Measurements from ENCODE around the gene FIGNL1. TPM values are rescaled to one million over a fixed set of nuclear protein-coding genes. Genes with fewer than 3 reads are reported as not detected.

FIGNL1 gene
- total RNA-seq, 1 experiment from 2014 or later, result 28.0 TPM

- no peak overlapping the region for H3K27ac ChIP-seq (ENCODE audit: low read length)
- DNase-seq (ENCODE audit: low read depth, low spot score) (no peak), ATAC-seq (no peak)
- H3K4me1 ChIP-seq (ENCODE audit: control insufficient read depth, insufficient read depth, low read length), result no peaks in the 10 kb centered on the region
- peaks cover 33% of the 10 kb centered on the region for H3K27me3 ChIP-seq (ENCODE audit: control insufficient read depth, insufficient read depth, low read length)
- H3K4me3 ChIP-seq (ENCODE audit: low read depth in 2 of 2, low read length in 2 of 2), result no peak overlapping the region
- no peaks in the 10 kb centered on the region for H3K9me3 ChIP-seq (ENCODE audit: control insufficient read depth, insufficient read depth, low read depth, low read length)
- TF ChIP-seq, protein P1, sequence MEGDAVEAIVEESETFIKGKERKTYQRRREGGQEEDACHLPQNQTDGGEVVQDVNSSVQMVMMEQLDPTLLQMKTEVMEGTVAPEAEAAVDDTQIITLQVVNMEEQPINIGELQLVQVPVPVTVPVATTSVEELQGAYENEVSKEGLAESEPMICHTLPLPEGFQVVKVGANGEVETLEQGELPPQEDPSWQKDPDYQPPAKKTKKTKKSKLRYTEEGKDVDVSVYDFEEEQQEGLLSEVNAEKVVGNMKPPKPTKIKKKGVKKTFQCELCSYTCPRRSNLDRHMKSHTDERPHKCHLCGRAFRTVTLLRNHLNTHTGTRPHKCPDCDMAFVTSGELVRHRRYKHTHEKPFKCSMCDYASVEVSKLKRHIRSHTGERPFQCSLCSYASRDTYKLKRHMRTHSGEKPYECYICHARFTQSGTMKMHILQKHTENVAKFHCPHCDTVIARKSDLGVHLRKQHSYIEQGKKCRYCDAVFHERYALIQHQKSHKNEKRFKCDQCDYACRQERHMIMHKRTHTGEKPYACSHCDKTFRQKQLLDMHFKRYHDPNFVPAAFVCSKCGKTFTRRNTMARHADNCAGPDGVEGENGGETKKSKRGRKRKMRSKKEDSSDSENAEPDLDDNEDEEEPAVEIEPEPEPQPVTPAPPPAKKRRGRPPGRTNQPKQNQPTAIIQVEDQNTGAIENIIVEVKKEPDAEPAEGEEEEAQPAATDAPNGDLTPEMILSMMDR (IDR thresholded peaks at IDR 0.05), result no peak
- ChIA-PET POLR2A (no interaction called here), CTCF (no interaction called here)
- no peaks in the 10 kb centered on the region for H3K36me3 ChIP-seq (ENCODE audit: control insufficient read depth, insufficient read depth, low read length)
- in situ Hi-C loops (cut with HindIII; ENCODE audit: low pct_unique_long_range_greater_than_20kb, low sequenced_read_pairs), result no loop called here
- BruUV-seq (replicated peaks), result no TSS peak
- intact Hi-C loops (cut with micrococcal nuclease; ENCODE audit: unreplicated experiment), result no loop called here
Measured at GRCh38 chr7:50399635-50400034, 50.5 kb downstream of the FIGNL1 start.

DNA sequence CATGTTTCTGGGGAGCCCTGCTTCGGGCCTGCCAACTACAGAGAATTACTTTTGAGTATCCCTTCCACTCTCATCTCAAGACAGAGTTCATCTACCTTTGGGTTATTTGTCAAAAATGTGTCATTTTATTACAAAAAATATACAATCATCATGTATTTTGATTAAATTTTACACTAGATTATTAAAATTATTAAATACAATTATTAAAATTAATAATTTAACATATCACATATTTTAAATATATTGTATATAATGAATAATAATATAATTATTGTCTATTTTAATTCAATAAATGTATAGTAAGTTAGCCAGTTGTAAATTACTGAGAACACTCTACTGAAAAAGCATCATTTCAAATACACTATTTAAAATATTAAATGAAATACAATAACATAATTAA is 50.9 kb downstream of the FIGNL1 start:
- TF ChIP-seq TCF7L2 (IDR thresholded peaks at IDR 0.05; ENCODE audit: low read depth, low read length) (no peak), SIN3A (IDR thresholded peaks at IDR 0.05; ENCODE audit: borderline replicate concordance, insufficient read depth, low read depth, low read length) (no peak), REST (IDR thresholded peaks at IDR 0.05; ENCODE audit: insufficient read depth in 1 of 2, low read depth in 2 of 2, low read length in 1 of 2) (no peak), POLR2AphosphoS5 (IDR thresholded peaks at IDR 0.05; ENCODE audit: low read depth, low read length) (no peak)
- Histone ChIP-seq H3K4me3 (ENCODE audit: low read depth in 2 of 2, low read length in 2 of 2) (no peak overlapping the region), H3K9me3 (ENCODE audit: control insufficient read depth, insufficient read depth, low read depth, low read length) (no peaks in the 10 kb centered on the region), H3K4me1 (ENCODE audit: control insufficient read depth, insufficient read depth, low read length) (no peaks in the 10 kb centered on the region), H3K36me3 (ENCODE audit: control insufficient read depth, insufficient read depth, low read length) (no peaks in the 10 kb centered on the region), H3K27me3 (ENCODE audit: control insufficient read depth, insufficient read depth, low read length) (peaks cover 30% of the 10 kb centered on the region), H3K27ac (ENCODE audit: low read length) (no peak overlapping the region)
- ChIA-PET CTCF (no interaction called here), POLR2A (no interaction called here)
- in situ Hi-C loops (cut with HindIII; ENCODE audit: low pct_unique_long_range_greater_than_20kb, low sequenced_read_pairs), result no loop called here
- DNase-seq (ENCODE audit: low read depth, low spot score) (no peak), ATAC-seq (no peak)
- intact Hi-C loops (cut with micrococcal nuclease; ENCODE audit: unreplicated experiment), result no loop called here
- BruUV-seq (replicated peaks), result no TSS peak

DNA sequence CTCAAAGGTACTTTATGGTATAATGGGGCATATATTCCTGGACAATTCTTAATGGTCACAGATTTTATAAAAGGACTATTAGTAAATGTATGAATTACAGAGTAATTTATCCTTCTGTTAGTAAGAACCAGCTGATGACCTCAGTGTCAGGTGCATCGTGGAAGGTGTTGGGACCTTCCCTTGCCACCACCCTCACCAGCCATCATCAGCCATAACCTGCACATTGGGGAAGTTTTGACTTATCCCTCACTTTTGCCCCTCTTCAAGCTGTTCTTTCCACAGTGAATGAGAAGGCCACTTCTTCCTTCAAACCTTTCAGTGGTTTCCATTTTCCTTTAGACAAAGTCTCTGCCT is 52.2 kb downstream of the FIGNL1 start:
- no peak for TF ChIP-seq POLR2AphosphoS5 (IDR thresholded peaks at IDR 0.05; ENCODE audit: low read depth, low read length)
- TF ChIP-seq REST (IDR thresholded peaks at IDR 0.05; ENCODE audit: insufficient read depth in 1 of 2, low read depth in 2 of 2, low read length in 1 of 2), result no peak
- no peak for TF ChIP-seq TCF7L2 (IDR thresholded peaks at IDR 0.05; ENCODE audit: low read depth, low read length)
- no peak for DNase-seq (ENCODE audit: low read depth, low spot score)
- in situ Hi-C loops (cut with HindIII; ENCODE audit: low pct_unique_long_range_greater_than_20kb, low sequenced_read_pairs) (no loop called here), intact Hi-C loops (cut with micrococcal nuclease; ENCODE audit: unreplicated experiment) (no loop called here)
- H3K4me3 ChIP-seq (ENCODE audit: low read depth in 2 of 2, low read length in 2 of 2), result no peak overlapping the region
- no peaks in the 10 kb centered on the region for H3K4me1 ChIP-seq (ENCODE audit: control insufficient read depth, insufficient read depth, low read length)
- H3K27ac ChIP-seq (ENCODE audit: low read length), result no peak overlapping the region
- H3K36me3 ChIP-seq (ENCODE audit: control insufficient read depth, insufficient read depth, low read length), result no peaks in the 10 kb centered on the region
- ATAC-seq, result no peak
- ChIA-PET CTCF (no interaction called here), POLR2A (no interaction called here)
- no peaks in the 10 kb centered on the region for H3K9me3 ChIP-seq (ENCODE audit: control insufficient read depth, insufficient read depth, low read depth, low read length)
- no TSS peak for BruUV-seq (replicated peaks)
- peaks cover 26% of the 10 kb centered on the region for H3K27me3 ChIP-seq (ENCODE audit: control insufficient read depth, insufficient read depth, low read length)

Data from Panc1 (cell line).